Stimulated activated CD8-positive, alpha-beta memory T cell treated with anti-CD3 and anti-CD28 coated beads, Interleukin-15, amount 100 ng/mL, for 24 hours (primary cell): Measurements from ENCODE around the gene RBX1.
A peak's percentile ranks its signal among the peaks of the same experiment; 100 is the strongest.
"Not testable (repeated sequence)": the region's sequence is repeated elsewhere in the genome, so short reads cannot be mapped to it uniquely, and the experiment has no call there.

Experiments used
- DNase-seq: peaks from one replicate; pipeline ENCODE4 v3.0.0-alpha.2; 2020; ENCODE audit warnings: low read depth

RBX1 gene

DNA sequence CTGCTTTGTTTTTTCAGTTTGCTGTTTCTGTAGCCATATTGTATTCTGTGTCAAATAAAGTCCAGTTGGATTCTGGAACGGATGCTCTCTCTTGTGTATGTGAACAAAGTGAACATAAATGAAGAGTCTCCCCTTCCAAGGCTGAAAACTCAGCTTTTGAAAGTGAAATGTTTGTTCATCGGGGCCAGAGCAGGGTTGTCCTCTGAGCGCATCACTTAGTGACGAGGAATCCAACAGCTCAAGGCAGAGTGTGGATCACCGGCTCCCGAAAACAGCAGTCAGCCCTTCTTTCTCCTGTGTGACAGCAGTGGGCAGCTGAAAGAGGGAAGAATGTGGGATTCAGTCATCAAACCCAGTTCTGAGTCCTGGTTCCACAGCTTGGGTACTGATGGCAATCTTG is 21.4 kb downstream of the RBX1 start:
- no peak for DNase-seq

DNA sequence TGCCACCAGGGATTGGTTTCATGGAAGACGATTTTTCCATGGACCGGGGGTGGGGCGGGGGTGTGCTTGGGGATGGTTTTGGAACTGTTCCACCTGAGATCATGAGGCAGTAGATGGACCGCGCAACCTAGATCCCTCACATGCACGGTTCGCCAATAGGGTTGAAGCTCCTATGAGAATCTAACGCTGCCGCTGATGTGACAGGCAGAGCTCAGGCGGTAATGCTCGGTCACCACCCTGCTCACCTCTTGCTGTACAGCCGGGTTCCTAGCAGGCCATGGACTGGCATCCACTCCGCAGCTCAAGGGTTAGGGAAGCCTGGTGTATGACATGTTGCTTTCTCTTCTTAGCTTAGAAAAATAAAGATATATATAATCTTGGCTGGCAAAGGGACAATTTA is 22.0 kb downstream of the RBX1 start:
- no peak for DNase-seq

DNA sequence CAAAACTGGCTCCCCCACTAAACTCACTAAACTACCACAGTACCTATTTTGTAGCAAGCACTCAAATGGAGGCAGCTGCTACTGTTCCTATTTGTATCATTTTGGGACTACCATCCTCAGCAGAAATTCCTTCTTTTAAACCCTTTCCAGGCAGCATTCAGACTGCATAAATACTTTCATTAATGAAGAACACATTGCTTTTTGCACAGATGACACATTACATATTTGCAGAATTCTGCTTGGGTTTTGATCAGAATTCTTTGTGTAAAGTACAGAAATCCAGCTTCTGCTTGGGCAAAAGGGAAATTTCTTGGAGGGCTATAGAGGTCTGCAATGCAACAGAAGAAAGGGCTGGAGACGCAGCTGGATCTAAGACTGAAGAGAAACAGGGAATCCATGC is 24.2 kb downstream of the RBX1 start:
- no peak for DNase-seq

DNA sequence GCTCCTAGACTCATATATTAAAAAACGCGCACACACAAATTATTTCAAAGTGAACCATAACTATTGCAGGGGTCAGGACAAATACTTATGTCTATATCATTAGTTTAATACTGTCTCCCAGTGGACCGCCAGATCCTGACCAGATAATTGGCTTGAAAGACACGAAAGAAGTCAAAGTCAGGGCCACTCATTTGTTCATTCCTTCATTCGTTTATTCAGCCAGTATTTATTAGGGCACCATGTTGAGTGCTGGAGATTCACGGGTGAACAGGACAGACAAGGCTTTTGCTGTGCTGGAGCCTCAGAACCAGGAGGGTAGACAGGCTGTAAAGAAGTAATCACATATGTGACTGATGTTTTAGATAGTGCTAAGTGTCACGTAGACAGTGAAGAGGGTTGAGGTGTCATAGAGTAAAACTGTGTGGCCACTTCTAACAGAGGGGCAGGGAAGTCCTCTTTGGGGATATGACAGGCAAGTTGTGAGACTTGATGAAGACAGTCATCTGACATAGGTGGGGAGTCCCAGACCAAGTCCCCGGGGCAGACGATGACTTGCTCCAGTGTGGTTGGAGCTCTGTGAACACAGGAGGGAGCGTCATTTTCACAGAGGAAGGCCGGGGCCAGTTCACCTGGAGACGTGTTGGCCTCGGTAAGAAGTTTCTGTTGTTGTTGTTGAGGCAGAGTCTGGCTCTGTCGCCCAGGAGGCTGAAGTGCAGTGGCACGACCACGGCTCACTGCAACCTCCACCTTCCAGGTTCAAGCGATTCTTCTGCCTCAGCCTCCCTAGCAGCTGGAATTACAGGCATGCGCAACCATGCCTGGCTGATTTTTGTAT is 25.9 kb downstream of the RBX1 start:
- no peak for DNase-seq

DNA sequence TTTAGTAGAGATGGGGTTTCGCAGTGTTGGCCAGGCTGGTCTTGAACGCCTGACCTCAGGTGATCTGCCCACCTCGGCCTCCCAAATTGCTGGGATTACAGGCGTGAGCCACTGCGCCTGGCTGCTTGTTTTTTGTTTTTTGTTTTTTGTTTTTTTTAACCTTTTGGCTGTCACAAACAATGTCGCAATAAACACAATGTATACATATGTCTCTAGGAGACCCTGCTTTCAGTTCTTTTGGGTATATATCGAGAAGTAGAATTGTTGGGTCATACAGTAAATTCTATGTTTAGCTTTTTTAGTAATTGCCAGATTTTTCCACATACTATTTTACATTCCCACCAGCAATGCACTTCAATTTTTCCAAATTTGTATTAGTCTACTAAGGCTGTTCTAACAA is 28.0 kb downstream of the RBX1 start:
- DNase-seq: no peak

DNA sequence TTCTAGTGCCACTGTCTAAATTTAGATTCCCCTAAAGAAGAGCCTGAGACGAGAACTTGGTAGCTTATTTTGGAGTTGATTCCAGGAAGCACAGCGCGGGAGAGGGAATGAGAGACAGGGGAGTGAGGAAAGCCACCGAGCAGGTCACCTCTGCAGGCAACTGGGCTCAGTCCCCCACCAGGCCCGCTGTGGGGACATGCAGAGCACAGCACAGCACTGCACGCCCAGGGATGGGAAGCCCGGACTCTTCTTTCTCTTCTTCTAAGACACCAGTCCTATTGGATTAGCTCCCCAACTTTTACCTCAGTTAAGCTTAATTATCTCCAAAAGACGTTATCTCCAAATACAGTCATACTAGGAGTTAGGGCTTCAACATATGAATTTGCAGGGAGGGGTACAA is 28.7 kb downstream of the RBX1 start:
- DNase-seq: no peak

DNA sequence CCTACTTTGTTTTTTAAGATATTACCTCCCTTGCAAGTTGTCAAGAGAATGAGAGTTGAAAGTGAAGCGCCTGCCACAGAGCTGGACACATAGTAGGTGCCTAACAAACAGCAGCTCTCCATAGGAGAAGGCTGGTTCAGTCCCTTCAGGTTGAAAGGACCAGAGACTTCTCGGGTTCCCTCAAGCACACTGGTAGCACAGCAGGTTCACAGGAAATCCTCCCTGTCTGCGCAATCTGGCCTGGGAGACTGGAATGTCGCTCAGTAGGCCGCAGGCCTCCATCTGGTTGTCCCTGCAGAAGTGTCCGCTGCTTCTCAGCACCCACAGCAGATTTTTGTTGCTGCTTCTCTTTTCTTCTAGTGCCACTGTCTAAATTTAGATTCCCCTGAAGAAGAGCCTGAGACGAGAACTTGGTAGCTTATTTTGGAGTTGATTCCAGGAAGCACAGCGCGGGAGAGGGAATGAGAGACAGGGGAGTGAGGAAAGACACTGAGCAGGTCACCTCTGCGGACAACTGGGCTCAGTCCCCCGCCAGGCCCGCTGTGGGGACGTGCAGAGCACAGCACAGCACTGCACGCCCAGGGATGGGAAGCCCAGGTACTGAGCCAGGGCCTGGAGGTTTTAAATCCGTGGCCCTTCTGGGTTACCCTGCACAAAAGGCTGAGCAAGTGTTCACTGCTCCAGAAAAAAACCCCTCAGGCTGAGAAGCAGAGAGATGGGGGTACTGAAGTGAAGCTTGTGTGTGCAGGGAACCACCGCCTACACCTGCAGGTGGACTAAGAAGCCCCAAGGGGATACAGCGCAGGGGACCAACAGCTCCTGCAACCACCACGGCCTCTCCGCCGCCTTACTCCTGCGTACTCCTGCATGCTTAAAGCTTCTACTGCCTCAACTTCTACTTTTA is 31.6 kb downstream of the RBX1 start:
- no peak for DNase-seq

DNA sequence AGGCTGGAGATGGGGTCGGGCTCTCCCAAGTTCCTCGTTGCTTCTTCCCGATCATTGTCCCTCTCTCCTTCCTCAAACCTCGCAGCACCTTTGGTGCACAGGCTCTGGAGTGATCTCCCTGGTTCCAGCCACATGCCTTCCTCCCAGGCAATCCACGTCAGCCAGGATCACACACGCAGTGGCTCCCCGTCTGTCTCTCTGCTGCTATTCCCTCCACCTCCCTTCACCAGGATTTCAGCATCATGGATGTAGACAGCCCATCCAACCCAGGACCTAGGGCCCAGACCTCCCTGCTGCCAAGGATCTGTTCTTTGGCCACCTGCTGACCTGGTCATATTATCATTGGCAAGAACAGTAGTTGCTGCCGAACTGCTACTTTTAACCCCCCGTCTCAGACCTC is 40.1 kb downstream of the RBX1 start:
- DNase-seq: no peak

DNA sequence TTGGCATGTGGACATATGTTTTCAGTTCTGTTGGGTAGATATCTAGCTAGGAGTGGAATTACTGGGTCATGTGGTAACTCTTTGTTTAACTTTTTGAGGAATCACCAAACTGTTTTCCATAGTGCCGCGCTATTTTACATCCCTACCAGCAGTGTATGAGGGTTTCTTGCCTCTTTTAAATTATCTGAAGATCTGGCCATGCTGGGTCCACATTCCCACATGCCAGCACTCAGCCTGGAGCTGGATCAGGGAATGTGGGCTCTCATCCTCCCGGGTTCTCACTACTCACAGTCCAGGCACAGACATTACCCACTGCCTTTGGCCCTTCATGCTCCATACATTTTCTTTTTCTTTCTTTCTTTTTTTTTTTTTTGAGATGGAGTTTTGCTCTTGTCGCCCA is 44.6 kb downstream of the RBX1 start:
- no peak for DNase-seq

DNA sequence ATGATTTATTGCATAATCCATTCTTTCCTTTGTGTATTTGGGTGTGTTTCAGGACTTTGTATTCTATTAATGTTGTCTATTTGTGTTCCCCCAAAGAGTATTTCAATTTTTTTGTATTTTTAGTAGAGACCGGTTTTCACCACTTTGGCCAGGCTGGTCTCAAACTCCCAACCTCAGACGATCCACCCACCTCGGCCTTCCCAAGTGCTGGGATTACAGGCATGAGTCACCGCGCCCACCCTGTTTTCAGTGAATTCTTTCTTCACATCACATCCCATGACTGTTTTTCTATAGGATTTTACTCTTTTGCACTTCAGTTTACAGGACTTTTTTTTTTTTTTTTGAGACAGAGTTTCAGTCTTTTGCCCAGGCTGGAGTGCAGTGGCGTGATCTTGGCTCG is 46.3 kb downstream of the RBX1 start:
- DNase-seq: no peak

DNA sequence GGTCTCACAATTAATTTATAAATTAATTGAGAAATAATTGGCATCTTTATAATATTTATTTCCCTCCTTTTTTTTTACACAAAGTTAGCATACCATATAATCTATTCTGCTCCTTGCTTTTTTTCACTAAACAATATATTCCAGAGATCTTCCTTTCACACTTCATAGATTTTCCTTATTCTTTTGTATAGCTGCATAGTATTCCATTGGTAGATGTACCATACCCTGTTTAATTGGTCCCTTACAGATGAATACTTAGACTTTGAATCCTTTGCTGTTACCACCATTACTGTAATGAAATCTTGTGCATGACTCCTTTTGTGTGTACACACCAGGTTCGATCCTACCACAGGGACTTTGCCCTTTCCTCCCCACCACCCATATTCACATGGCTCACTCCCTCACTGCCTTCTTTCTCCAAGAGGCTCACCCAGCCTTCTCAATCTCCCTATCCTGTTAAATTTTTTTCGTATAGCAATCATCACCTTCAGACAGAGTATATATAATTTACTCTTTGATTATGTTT is 48.9 kb downstream of the RBX1 start:
- no peak for DNase-seq

DNA sequence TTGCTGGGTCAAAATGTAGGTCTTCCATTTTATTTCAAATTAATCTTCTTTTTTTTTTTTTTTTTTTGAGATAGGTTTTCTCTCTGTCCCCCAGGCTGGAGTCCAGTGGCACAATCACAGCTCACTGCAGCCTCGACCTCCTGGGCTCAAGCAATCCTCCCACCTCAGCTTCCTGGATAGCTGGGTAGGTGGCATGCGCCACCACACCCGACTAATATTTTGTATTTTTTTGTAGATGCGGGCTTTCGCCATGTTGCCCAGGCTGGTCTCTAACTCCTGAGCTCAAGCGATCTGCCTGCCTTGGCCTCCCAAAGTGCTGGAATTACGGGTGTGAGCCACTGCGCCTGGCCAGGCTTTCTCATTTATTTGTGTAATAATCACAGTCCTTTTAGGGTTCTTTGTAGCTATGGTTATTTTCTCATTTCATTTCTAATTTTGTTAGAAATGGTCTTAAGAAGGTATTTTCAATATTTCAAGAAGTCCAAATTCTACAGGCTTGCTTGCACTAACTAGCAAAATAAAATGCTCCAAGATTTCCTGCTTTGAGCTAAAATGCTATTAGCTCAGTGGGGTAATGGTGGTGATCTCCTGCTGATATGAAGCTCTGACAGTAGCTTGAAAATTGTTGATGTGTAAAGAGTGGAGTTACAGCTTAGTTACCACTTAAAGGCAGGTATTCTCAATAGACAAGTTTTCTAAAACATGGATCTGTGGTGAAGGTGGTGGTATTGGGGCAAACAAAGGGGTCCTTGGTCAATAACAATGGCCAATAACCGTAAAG is 50.0 kb downstream of the RBX1 start:
- DNase-seq: no peak

DNA sequence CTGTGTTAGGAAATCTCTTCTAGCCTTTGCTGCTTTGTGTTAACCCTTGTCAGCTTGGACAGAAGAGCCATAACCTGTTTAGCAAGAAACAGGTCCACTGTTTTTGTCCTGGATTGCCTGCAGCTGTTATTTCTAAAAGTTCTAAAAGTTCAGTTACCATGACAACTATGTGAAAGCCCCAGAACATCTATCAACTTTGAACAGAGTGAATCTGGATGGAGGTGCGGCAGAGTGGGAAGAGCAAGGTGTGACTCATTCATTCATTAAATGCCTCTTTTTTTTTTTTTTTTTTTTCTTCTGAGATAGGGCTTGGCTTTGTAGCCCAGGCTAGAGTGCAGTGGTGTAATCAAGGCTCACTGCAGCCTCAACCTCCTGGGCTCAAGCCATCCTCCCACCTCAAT is 50.5 kb downstream of the RBX1 start:
- DNase-seq: no peak

DNA sequence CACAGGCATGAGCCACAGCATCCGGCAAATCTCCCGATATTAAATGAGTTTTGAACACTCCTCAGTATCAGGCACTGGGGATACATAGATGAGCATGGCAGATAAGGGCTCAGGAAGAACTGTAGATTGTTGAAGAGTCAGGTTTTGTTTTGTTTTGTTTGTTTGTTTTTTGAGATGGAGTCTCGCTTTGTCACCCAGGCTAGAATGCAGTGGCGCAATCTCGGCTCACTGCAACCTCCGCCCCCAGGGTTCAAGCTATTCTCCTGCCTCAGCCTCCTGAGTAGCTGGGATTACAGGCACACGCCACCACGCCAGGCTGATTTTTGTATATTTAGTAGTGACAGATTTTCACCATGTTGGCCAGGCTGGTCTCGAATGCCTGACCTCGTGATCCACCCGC is 51.2 kb downstream of the RBX1 start:
- not testable (repeated sequence) for DNase-seq

DNA sequence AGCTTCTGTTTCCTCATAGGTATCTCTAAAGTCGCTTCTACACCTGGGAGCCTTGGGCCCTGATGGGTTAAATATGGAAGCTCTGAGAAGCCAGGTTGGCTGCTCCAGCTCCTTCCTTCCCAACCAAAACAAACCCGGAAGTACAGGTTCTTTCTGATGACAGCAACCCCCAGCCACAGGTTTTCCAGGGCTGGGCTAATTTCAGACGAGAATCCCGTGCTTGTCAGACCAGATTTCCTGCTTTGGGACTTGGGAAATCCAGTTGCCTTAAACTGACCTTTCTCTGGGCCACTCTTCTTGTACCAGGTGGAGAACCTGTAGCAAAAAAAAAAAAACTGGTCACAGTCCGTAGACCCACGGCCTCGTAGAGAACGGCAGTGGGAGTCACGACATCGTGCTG is 51.9 kb downstream of the RBX1 start:
- no peak for DNase-seq

DNA sequence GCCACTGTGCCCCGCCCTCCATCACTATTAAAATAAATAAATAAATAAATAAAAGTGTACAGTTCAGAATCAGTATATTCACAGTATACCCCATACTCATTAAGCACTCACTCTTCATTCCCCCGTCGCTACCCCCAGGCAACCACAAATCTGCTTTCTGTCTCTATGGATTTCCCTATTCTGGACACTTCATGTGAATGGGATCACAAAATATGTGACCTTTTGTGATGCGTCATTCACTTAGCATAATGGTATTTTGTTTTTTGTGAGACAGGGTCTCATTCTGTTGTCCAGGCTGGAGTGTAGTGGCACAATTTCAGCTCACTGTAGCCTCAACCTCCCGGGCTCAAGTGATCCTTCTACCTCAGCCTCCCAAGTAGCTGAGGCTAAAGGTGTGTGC is 52.8 kb downstream of the RBX1 start:
- DNase-seq: no peak

DNA sequence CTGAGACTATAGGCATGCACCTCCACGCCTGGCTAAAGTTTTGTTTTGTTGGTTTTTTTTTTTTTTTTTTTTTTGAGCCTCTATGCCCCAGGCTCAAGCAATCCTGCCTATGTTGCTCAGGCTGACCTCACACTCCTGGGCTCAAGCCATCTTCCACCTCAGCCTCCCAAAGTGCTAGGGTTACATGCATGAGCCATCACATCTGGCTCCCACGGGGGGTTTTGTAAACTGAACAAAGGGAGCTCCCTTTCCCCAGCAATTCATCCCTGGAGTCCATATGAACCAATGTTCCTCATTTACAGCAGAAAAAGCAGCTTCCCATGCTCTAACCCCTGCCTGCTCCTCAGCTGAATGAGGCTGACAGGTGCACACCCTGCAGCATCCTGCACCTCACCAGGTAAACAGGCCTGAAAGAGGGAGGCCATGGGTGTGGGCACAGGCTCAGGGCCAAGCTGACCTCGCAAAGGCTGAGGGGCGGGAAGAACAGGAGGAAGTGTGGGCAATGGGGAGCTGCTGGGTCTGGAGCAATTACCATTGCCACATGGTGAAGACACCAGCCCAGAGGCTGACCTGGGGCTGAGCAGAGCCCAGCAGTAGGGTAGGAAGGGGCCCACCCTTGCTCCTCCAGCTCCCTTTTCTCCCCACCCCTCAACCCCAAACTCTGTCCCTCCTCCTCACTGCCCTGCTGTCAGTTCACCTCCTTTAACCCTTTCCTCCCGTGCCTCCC is 58.2 kb downstream of the RBX1 start:
- no peak for DNase-seq

DNA sequence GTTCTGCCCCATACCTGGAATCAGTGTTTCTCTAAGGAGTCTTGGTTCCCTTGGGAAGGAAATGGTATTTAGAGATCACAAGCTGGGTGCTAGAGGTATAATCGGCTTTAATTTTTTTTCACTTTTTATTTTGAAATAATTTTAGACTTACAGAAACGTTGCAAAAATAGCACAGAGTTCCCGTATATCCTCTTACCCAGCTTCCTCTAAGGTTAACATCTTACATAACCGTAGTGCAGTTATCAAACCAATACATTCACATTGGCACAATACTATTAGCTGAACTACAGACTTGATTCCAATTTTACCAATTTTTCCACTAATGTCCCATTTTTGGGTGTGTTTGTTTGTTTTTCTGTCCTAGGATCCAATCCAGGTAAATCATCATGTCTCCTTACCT is 63.8 kb downstream of the RBX1 start:
- no peak for DNase-seq

DNA sequence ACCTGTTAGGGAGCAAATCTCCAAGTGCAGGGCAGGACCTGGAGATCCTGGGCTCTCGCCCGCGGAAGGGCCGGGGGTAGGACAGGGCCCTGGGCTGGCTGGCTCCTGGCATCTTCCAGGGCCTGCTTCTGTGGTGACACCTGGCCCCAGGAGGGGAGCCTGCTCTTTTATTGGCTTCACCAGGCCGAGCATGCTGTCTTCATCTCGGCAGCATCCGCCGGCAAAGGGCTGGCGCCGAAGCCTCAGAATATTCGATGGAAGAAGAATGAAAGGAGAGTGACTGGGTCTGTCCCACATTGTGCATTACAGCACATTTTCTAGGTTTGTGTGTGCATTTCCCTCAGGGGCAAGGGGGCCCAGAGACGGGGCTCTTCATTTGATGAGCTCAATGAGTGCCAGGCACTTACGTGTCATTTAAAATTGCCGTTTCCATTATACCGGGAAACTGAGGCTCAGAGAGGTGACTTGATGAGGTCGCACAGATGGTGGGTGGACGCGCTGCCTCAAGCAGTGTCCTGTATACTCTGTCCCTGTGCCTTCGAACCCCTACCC is 70.0 kb downstream of the RBX1 start:
- DNase-seq: no peak

DNA sequence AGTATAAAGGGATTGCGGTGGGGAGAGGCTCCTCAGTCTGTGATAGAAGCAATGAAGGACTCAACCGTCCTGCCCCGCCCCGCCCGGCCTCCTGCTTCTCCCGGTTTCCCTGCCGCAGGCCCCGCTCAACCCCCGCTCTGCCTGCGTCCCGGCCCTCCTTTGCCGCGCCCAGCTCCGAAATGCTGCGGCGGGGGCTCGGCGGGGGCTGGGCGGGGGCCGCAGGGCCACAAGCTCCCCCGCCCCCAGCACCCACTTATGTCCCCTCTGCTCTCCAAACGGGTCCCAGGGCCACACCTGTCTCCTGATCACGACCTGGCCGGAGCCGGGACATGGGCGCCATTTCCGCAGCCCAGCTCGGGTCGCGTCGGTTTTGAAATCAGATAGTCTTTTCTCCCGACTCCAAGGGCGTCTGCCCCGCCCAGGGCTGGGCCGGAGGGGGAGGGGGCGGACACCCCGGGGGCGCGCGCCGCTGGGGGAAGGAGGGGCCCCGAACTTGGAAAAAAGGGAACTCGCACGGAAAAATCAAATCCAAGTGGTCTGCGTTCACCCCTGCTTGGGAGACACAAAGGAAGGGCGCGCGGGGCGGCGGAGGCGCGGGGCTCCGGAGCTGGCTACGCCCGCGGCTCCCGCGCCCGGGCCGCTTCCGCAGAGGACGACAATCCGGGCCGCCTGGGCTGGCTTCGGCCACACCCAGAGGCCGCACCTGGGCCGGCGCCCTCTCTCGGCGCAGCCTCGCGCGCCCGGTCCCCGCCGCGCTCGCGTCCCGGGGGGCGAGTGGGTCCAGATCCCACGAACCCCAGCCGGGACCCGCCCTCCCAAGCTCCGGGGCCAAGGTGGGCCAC is 70.7 kb downstream of the RBX1 start:
- peak; percentile 14 for DNase-seq
